ENCODE data around the gene DPP10.
"Not testable (repeated sequence)": the region's sequence is repeated elsewhere in the genome, so short reads cannot be mapped to it uniquely, and the experiment has no call there.

Gene DPP10

GRCh38 chr2:114442510-114442909 lies at the start of gene DPP10:
TSS of gene DPP10 (plus strand) at chr2:114442641.
- no peak for DNase-seq

- DNase-seq: no peak
Measured at GRCh38 chr2:114400890-114401289, 41.6 kb upstream of the DPP10 start.

DNA sequence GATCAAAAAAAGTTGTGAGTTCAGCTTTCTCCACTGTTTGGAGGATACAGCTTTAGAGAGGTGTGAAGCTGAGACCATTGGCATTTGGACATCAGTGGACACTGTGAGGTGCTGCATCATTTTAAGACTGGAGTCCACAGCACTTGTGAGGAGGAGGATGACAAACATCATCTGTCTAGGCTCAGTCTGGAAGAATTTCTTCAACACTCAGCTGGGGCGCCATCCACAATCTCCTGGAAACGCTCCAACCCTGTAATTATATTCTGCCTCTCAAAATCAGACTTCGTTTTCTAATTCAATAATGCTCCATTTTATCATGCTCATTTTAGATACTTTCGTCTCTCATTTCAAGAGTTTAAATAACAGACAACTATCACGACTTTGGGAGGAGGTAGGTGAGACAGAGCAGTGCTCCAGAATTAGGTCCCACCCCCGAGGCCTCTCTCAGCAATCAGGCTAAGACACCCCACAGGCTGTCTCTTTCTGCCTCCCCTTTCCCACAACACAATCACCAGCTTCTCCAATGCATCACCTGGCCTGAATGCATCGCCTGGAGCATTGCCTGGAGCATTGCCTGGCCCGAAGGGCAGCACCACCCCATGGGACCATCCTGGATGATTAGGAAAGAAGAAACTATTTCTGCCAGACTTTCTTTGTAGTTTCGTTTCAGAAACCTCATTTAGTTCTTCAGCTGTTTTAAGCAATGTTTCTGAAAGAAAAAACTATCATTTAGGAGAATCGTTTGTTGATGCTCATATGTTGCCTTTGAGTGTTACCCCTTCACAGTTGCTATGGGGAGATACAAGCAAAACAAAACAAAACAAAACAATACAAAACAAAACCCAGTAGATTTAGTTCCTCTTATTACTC lies 37.0 kb upstream of the DPP10 start:
- DNase-seq: no peak

GRCh38 chr2:114406347-114406746 lies 36.1 kb upstream of the DPP10 start:
- DNase-seq: no peak

GRCh38 chr2:114407353-114407752 lies 35.1 kb upstream of the DPP10 start:
- DNase-seq: not testable (repeated sequence)

GRCh38 chr2:114421781-114422180 lies 20.7 kb upstream of the DPP10 start:
- DNase-seq: no peak

- no peak for DNase-seq
Measured at GRCh38 chr2:114424699-114425098, 17.7 kb upstream of the DPP10 start.

DNA sequence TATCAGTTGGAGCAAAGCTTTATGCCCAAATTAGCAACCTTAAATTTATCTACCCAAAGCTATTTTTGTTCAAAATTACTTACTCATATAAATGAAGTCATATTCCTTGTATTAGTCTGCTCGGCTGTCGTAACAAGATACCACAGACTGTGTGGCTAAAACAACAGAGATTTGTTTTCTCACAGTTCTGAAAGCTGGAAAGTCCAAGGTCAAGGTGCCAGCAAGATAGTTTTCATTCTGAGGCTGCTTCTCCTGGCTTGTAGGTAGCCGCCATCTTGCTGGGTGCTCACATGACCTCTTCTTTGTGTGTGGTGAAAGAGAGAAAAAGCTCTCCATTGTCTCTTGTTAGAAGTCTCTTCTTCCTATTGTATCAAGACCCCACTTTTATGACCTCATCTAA lies 15.7 kb upstream of the DPP10 start:
- no peak for DNase-seq

DNA sequence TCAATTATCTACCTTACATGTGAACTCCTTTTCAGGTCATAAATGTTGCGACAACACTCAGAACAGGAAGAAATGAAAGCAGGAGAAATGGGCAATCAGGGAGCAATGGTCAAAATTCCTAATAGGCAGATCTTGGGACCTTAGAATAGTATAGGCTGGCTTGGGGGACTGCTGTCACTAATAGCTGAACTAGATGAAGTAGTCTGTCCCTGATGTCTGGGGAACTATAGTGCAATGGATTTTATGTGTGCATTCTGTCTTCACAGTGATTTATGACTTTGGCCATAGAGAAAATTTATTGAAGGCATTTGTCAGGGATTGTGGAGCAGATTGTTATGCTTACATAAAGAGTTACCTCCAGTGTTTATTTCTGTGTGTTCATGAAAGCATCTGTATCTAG lies 6.1 kb upstream of the DPP10 start:
- DNase-seq: no peak

- no peak for DNase-seq
Measured at GRCh38 chr2:114446571-114446970, 4.1 kb downstream of the DPP10 start.

DNA sequence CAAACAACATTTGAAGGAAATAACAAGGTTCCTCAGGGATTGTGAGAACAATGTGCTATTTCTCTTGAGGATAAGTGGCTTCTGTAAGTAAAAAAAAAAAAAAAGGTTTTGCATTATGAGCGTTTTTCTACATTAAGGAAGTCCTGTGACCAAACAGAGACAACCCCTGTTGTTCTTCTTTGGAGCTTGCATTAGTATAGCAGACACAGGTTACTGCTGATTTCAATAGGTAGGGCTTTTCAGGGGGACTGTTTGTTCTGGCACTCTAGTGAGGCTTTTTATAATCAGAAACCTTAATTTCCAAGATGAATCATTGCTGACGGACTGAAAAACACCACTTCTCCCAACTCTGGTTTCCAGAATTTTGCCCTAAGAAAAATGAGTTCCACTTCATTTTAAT lies 8.2 kb downstream of the DPP10 start:
- no peak for DNase-seq

DNA sequence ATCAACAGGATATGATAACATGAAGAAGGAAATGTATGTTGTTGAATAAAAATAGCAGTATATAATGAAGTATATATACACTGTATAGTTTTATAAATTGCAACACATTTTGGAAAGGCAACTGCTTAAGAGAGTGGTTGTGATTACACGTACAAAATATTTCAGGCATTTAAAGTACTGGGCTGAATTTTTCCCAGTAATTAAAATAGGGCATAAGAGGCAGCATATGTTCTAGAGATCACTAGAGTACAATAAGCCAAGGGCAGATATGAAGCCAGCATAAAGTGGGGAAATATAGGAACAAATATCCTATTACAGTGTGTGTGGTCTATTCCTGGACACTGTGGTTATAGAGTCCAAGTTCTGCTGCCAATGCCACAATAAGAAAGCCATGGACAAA lies 14.1 kb downstream of the DPP10 start:
- no peak for DNase-seq

GRCh38 chr2:114457956-114458355 lies 15.5 kb downstream of the DPP10 start:
- DNase-seq: no peak

DNA sequence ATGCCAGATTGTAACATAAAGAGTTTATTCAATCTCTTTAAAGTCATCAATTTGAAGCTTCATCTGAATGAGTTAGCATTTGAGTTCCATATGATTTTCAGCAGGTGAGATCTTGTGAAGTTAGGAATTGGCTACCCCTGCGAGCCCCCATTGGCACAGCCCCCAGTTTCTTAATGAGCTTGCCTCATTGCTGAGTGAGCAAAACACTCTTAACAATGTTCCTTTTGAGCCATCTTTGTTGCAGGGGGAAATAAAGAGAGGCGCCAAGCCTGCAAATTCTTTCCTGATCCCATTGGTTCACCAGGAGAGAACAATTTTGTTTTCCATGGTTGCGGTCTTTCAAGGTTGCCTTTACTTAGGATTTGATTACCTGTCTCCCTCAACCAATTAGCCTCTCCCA lies 18.7 kb downstream of the DPP10 start:
- DNase-seq: no peak

- no peak for DNase-seq
Measured at GRCh38 chr2:114464961-114465706, 22.7 kb downstream of the DPP10 start.

DNA sequence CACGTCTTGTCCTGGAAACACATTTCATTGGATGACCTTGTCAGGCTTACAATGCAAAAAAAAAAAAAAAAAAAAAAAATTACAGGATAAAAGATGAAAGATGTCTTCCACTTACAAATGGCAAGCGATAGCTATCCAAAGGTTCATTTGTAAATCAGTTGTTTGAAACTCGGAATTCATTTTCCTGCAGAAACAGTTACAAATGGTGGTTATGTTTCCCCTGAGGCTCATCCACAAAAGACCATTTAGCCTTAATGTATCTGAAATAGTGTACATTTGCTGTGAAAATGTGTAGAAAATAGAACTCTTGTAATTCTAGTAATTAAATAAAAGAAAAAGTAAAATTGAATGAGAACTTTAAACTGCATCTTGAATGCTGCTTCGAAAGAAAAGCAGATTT lies 25.9 kb downstream of the DPP10 start:
- DNase-seq: no peak

DNA sequence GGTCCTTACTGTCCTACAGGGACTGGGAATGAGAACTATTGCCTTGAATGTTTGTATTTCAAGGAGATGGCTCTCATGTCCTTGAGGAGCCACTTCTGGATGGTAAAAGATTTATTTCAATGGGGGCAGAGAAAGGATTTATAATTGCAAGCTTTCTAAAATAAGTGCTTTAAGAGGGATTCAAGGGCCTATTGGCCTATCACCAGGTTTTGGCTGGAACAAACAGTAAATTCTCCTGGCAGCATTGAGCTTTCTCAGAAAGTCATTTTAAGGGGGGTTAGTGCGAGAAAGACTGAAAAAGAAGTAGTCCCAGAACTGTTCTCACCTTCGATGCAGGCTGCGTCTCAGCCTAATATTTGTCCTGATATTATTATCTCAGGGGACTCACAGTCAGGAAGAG lies 29.8 kb downstream of the DPP10 start:
- no peak for DNase-seq

- no peak for DNase-seq
Measured at GRCh38 chr2:114472726-114473125, 30.3 kb downstream of the DPP10 start.

DNA sequence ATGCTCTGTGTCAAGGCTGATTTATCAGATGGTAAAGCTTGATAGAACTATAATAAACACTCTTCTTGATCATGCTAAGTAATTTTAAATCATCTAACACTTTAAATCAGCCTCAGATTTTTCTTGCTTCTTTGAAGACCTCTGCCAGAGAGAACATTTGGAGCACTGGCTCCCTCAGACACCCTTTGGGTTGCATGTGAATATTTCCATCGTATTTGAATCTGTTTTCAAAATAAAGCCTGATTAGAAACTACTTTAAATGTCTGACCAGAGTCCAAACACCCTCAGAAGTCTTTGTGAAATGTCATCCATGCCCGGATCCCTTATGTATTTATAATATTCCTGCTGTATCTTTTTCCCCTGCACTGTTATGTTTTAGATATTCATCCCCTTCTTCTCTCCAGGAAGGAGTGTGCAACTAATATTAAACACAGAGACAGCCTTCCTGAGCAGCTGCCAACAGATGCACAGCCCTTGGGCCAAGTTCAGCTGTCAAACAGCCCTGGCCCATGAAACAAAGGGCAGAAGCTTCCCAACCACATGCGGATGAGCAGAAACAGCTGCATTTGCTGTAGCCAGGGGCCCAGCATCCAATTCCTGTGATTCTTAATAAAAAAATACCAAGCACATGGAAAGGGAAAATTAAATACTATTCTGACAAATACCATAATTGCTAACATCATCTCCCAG lies 46.5 kb downstream of the DPP10 start:
- no peak for DNase-seq

DNA sequence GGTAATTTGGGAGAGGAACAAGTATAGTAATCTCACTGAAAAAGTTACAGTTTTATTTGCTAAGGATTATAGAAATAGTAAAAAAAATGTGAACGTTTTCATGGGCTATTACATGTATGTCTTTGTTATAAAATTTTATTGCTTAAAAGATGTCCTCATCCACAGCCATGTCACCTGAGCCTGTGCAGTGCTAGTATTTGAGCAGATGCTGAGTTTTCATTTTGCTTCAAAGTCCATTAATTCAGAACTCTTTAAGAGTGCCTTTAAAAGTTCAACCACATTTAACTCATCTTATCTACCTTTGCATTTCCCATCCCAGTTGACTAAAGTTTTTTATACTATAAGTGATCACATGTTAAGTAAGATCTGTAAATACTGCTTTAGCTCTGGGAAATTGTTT lies 52.6 kb downstream of the DPP10 start:
- DNase-seq: no peak

- no peak for DNase-seq
Measured at GRCh38 chr2:114496959-114497358, 54.5 kb downstream of the DPP10 start.

DNA sequence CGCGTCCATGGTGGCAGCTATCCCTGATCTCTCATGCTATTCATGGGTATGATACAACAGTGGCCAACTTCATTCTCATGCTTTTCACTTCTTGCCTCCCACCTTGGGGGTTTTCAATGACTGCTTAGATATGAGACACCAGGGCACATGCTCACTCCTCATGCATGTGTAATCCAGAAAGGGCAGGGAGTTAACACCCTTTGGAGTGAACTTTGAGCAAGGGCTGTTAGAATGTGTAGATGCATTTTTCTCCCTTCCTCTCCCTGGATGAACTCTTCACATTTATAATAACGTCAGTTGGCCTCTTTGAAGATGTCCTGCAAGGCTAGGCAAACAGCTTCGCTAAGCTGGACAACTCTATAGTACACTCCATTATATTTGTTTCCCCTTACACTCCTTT lies 56.7 kb downstream of the DPP10 start:
- DNase-seq: no peak

- no peak for DNase-seq
Measured at GRCh38 chr2:114507744-114508143, 65.3 kb downstream of the DPP10 start.

DNA sequence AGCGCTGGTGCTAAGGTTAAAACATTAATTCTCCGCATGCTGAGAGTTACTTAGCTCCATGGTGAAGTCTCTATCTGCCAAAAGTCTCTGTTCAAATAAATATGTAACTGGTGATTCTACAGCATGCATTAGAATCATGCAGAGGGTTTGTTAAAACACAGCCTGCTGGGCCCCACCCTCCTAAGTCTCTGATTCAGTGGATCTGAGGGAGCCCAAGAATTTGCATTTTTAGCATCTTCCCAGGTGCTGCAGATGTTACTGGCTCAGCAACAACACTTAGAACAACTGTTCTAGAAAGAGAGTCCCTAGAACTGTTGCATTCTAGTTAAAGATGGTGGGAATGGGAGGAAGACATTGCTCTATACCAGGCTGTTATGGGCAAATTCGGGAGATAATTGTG lies 73.4 kb downstream of the DPP10 start:
- no peak for DNase-seq
